HG02938 (cell line): ENCODE results near the gene TAF4B.
"Not testable (repeated sequence)": the region's sequence is repeated elsewhere in the genome, so short reads cannot be mapped to it uniquely, and the experiment has no call there.

Experiments used
- ATAC-seq: cut with Tn5 transposase; IDR thresholded peaks from one replicate; pipeline ENCODE4 v1.9.1; 2021; ENCODE audit warnings: mild to moderate bottlenecking, moderate library complexity; ENCODE audit not compliant: unreplicated experiment

TAF4B gene, protein sequence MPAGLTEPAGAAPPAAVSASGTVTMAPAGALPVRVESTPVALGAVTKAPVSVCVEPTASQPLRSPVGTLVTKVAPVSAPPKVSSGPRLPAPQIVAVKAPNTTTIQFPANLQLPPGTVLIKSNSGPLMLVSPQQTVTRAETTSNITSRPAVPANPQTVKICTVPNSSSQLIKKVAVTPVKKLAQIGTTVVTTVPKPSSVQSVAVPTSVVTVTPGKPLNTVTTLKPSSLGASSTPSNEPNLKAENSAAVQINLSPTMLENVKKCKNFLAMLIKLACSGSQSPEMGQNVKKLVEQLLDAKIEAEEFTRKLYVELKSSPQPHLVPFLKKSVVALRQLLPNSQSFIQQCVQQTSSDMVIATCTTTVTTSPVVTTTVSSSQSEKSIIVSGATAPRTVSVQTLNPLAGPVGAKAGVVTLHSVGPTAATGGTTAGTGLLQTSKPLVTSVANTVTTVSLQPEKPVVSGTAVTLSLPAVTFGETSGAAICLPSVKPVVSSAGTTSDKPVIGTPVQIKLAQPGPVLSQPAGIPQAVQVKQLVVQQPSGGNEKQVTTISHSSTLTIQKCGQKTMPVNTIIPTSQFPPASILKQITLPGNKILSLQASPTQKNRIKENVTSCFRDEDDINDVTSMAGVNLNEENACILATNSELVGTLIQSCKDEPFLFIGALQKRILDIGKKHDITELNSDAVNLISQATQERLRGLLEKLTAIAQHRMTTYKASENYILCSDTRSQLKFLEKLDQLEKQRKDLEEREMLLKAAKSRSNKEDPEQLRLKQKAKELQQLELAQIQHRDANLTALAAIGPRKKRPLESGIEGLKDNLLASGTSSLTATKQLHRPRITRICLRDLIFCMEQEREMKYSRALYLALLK

DNA sequence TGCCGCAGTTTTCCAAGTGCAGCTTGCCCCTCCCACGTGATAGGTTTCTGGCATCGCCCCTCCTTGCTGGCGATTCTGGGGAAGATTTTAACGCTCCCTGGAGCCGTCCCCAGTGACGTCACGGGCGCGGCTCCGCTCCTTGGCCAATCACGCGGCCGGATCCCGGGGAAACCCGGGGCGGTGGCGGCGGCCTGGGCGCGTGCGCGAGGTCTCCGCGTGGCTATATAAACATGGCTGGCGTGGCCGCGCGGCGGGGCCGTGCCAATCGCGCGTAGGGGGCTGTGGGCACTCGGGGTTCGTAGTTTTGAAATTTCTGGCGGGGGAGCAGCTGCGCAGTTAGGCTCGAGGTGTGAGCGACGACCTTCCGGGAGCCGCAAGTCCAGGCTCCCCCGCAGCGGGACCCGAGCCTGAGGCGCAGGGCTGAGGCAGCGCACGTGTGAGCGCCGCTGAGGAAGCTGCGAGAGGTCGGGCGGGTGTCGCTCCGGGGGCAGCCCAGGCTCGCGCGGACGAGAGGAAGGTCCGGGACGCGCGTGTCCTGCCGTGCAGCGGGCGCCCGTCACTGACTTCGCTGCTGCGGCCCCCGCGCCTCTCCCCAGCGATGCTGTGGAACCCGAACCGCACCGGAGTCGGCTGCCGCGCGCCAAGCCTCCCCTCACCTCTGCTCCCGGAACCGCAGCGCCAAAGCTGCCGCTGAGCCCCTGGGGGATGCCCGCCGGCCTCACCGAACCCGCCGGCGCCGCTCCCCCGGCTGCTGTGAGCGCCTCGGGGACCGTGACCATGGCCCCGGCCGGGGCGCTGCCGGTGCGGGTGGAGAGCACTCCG, at the start of gene TAF4B:
Gene TAF4B, plus strand, starts transcription at position 217 of the 822 bp plus-strand sequence. Its CDS starts 489 bp downstream, at position 706.
- ATAC-seq = peak; percentile 83

DNA sequence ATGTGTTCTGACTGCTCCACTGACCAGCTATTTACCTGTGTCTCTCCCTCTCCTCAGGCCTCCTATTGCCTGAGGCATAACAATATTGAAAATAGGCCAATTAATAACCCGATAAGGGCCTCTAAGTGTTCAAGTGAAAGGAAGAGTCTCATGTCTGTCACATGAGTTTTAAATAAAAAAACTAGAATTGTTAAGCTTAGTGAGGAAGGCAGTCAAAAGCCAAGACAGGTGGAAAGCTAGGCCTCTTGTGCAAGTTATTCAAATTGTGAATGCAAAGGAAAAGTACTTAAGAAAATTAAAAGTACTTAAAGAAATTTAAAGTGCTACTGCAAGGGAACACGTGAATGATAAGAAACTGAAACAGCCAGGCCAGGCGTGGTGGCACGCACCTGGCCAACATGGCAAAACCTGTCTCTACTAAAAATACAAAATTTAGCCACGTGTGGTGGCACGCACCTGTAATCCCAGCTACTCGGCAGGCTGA, 44.9 kb upstream of the TAF4B start:
- peak; percentile 52 for ATAC-seq

GRCh38 chr18:26183395-26184112, 42.7 kb upstream of the TAF4B start:
- ATAC-seq = no peak

DNA sequence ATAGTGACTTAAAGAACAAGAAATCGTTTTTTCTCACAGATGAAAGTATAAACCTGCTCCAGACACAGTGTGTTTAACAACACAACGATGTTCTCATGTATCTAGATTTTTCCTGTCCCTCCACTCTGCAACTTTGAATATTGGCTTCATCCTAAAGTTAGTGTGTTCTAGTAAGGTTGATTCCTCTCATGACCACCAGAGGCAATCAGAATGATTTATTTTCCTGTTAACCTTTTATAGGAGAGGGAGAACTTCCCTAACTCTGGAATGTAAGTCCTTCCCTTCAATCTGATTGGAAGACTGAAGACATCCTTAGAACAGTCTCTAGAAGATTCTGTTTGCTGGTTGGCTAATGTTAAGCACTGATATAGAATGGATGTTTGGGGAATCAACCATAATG, 41.0 kb upstream of the TAF4B start:
- ATAC-seq = no peak

- peak; percentile 79 for ATAC-seq
Observed at GRCh38 chr18:26190506-26190905, 35.7 kb upstream of the TAF4B start.

DNA sequence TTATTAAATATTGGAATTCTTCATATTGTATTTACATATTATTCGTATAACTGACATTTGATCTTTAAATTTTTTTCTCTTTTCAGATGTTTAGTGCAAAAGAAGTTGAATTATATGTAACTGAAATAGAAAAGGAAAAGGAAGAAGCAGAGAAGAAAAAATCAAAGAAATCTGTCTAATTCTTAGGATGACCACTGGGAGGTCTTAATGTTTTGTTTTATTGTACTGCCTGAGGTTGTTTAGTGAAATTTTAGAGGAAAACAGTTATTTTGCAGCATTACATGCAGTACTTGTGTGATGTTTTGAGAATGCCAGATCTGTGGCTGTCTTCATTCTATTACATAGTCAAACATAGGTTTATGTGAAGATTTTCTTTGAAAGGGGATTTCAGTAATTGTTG, 34.0 kb upstream of the TAF4B start:
- no peak for ATAC-seq

DNA sequence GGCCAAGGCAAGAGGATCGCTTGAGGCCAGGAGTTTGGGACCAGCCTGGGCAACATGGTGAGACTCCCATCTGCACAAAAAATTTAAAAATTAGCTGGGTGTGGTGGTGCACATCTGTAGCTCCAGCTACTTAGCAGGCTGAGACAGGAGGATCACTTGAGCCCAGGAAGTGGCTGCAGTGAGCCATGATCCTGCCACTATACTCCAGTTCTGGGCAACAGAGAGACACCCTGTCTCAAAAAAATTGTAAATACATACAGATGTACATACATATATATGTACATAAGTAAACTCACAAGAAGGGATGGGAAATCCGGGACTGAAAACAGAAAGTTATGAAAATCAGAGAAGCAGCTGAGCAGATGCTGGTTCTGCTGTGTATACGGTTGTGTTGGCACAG, 29.6 kb upstream of the TAF4B start:
- no peak for ATAC-seq

DNA sequence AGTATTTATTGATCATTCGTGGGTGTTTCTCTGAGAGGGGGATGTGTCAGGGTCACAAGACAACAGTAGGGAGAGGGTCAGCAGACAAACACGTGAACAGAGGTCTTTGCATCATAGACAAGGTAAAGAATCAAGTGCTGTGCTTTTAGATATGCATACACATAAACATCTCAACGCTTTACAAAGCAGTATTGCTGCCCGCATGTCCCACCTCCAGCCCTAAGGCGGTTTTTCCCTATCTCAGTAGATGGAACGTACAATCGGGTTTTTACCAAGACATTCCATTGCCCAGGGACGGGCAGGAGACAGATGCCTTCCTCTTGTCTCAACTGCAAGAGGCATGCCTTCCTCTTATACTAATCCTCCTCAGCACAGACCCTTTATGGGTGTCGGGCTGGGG, 24.2 kb upstream of the TAF4B start:
- ATAC-seq = not testable (repeated sequence)

GRCh38 chr18:26205318-26205717, 20.9 kb upstream of the TAF4B start:
- no peak for ATAC-seq

GRCh38 chr18:26206488-26206887, 19.8 kb upstream of the TAF4B start:
- ATAC-seq = no peak

DNA sequence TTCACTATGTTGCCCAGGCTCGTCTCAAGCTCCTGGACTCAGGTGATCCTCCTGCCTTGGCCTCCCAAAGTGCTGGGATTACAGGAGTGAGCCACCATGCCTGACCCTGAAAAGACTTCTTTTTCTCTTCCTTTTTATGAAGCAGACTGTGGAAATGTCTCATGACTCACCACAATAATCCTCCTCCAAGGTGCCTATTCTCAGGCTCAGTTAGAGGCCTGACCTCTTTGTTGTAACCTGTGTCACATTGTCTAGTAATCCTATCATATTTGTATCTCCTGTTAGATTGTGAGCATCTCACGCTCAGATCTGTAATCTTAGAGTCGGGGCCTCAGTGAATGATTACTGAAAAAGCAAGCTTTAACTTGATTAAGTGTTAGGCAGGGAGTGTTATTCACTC, 18.3 kb upstream of the TAF4B start:
- no peak for ATAC-seq

DNA sequence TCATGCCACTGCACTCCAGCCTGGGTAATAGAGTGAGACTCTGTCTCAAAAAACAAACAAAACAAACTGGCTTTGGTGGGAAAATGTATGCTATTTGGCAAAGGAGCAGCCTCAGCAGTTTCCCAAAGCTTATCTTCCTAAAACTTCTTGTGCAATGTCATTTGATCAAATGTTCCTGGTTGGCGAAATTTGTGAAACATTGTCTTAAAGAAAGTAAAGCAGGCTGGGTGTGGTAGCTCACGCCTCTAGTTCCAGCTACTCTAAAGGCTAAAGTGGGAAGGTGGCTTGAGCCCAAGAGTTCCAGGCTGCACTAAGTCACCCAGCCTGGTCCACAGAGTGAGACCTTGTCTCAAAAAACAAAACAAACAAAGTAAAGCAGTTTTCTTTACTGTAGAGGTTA, 17.3 kb upstream of the TAF4B start:
- no peak for ATAC-seq

DNA sequence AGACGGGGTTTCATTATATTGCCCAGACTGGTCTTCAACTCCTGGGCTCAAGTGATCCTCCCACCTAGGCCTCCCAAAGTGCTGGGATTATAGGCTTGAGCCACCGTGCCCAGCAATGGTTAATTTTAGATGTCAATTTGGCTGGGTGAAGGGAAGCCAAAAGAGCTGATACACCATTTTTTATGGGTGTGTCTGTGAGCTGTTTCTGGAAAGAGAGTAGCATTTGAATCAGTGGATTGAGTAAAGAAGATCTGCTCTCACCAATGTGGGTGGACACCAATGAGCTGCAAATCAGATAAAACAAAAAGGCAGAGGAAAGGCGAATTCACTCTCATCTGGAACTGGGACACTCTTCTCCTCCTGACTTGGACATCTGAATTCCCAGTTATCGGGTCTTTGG, 16.1 kb upstream of the TAF4B start:
- ATAC-seq = no peak

DNA sequence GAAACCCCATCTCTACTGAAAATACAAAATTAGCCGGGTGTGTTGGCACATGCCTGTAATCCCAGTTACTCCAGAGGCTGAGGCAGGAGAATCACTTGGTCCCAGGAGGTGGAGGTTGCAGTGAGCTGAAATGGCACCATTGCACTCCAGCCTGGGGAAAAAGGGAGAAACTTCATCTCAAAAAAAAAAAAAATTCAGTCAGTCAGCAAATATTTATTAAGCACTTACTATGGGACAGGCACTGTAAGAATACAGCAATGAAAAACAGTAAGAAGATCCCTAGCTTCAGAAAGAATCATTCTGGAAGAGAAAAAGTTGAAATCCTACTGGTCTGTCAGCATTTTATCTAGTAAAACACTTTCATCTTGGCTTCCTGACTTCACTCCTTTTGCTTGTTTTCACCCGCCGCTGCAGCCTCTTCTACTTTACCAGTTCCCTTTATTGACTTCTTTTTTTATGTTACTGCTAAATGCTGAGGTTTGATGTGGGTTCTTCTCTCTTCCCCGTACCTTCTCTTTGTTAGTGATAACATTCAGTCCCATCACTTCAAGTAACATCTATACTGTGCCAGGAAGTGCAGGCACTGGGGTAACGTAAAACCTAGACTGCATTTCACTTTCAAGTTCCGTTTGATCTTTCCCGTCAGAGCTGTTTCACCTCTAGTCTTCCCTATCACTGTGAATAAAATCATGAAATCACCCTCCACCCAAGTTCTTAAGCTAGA, 10.8 kb upstream of the TAF4B start:
- peak; percentile 94 for ATAC-seq

DNA sequence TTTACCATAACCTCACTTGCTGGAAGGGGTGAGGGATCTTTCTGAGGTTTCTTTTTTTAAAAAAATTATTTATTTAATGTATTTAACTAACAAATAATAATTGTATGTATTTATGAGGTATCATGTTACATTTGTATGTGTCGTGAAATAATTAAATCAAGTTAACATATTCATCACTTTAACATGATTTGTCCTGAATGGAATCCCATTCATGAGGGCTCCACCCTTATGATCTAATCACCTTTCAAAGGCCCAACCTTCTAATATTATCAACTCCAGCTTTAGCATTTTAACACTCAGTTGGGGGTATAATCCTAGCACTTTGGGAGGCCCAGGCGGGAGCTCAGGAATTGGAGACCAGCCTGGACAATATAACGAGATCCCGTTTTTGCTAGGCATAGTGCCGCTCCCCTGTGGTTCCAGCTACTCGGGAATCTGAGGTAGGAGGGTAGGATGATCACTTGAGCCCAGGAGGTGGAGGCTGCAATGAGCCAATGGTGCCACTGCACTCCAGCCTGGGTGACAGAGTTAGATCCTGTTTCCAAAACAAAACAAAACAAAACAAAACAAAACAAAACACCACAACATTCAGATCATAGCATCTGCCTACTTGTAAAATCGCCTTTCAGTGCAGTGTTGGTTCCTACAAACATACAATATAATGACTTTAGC, 1.1 kb upstream of the TAF4B start:
- ATAC-seq = no peak

DNA sequence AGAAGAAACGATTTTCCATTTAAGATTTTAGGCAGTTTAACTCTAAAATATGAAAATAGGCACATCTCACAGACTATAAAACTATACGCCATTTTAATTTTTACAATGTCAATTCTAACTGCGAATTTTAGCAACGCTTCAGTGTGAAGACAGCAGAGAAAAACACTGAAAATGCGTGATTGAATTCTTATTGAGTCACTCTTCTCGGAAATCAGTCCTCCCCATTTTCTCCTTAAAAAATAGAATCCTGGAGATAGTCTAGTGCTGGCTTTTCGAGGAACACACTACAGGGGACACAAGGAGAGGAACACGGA, 373 bp upstream of the TAF4B start:
- no peak for ATAC-seq

GRCh38 chr18:26227051-26227670, 916 bp downstream of the TAF4B start:
- no peak for ATAC-seq

- no peak for ATAC-seq
Observed at GRCh38 chr18:26228562-26229260, 2.5 kb downstream of the TAF4B start.
